ENCODE data around the gene DCAF15.
A peak's percentile ranks its signal among the peaks of the same experiment; 100 is the strongest.

DCAF15 gene

DNA sequence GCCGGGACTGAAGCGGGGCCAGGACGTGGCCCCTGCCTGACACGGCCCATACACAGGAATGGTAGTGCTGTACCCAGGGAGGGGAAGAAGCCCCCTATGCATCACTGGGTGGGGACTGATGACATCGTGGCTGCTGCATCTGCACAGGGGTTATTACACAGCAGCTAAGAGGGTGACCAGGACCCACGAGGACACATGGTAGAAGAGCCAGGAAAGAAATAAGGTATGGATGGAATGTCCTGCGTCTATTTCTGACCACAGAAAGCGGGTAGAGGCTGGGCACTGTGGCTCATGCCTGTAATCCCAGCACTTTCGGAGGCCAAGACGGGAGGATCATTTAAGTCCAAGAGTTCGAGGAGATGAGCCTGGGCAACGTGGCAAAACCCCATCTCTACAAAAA lies 24.1 kb downstream of the DCAF15 start:
- Histone ChIP-seq H3K27ac (ENCODE audit: insufficient read depth, low read length, poor library complexity, severe bottlenecking) (no peak overlapping the region), H3K4me3 (ENCODE audit: insufficient read depth, low read depth, low read length, poor library complexity, severe bottlenecking) (no peak overlapping the region), H3K4me1 (ENCODE audit: control insufficient read depth, insufficient read depth, low read length, poor library complexity, severe bottlenecking) (peaks cover 5% of the 10 kb centered on the region), H3K9me3 (ENCODE audit: control insufficient read depth, low read length) (no peaks in the 10 kb centered on the region), H3K27me3 (replicated peaks; ENCODE audit: control insufficient read depth, insufficient read depth, low read length, poor library complexity, severe bottlenecking) (no peaks in the 10 kb centered on the region), H3K36me3 (ENCODE audit: control insufficient read depth, insufficient read depth, low read length) (peaks cover 18% of the 10 kb centered on the region)
- DNase-seq, result no peak

DNA sequence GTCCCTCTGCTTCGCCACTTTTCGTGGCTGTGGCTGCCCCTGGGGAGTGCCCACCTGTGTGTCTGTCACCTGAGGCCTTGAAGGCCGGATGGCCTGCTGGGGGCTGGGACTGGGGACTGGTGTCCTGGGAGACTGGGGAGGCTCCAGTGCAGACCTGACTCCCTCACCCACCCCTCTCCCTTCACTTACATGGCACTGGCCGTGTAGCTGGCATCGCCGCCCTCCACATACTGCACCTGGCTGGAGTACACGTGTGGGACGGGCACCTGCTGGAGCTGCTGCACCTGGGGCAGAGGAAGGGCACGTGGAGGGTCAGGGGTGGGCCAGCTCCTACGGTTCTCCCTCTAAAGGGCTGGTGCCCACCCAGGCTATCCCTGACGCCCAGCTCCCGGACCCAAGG lies 25.5 kb downstream of the DCAF15 start:
- H3K27ac ChIP-seq (ENCODE audit: insufficient read depth, low read length, poor library complexity, severe bottlenecking), result no peak overlapping the region

DNA sequence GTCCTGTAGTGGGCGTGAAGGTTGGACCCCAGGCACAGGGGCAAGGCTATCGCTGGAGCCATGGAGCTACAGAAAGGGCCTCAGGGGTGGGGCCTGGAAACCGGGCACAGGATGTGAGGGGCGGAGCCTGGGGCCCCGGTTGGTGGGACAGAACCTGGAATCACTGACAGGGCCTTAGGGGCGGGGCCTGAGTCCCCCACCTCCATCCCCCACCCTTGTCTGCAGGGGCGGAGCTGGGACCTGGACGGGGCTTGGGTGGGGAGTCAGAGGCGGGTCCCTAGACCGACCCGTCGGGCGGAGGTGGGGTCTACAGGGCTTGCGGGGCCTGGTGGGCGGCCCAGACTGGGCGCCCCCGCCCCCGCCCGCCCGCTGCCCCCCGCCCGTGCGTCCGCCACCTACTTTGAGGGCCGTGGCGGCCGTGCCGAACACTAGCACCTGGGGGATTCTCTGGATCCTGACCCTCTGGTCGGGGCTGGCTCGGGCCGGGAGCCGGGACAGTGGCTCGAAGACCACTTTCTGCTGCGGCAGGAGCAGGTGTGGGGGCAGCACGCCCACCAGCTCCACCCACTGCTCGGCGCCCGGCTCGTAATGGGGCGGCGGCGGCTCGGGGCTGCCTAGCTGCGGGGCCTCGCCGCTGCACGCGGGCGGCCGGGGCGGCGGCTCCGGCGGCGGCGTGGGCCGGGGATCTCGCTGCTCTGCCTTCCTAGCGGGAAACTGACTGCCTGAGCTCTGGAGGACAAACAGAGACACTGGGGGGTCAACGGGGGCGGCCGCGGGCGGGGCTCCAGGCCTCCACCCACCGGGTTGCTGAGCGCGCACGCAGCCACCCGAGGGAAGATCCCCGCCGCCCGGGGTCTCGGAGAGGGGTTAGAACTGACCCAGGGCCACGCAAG lies 26.3 kb downstream of the DCAF15 start:
- no peak overlapping the region for H3K4me3 ChIP-seq (ENCODE audit: insufficient read depth, low read depth, low read length, poor library complexity, severe bottlenecking)
- no peaks in the 10 kb centered on the region for H3K9me3 ChIP-seq (ENCODE audit: control insufficient read depth, low read length)
- peaks cover 27% of the 10 kb centered on the region for H3K4me1 ChIP-seq (ENCODE audit: control insufficient read depth, insufficient read depth, low read length, poor library complexity, severe bottlenecking)
- peak overlapping the region; percentile 37 for H3K27ac ChIP-seq (ENCODE audit: insufficient read depth, low read length, poor library complexity, severe bottlenecking)
- no peak for DNase-seq
- no peaks in the 10 kb centered on the region for H3K27me3 ChIP-seq (replicated peaks; ENCODE audit: control insufficient read depth, insufficient read depth, low read length, poor library complexity, severe bottlenecking)
- H3K36me3 ChIP-seq (ENCODE audit: control insufficient read depth, insufficient read depth, low read length), result peaks cover 6% of the 10 kb centered on the region

More for the DNA sequence above, 25.5 kb downstream of the DCAF15 start:
- no peaks in the 10 kb centered on the region for H3K9me3 ChIP-seq (ENCODE audit: control insufficient read depth, low read length)
- peaks cover 11% of the 10 kb centered on the region for H3K36me3 ChIP-seq (ENCODE audit: control insufficient read depth, insufficient read depth, low read length)
- peaks cover 19% of the 10 kb centered on the region for H3K4me1 ChIP-seq (ENCODE audit: control insufficient read depth, insufficient read depth, low read length, poor library complexity, severe bottlenecking)
- DNase-seq, result no peak
- H3K4me3 ChIP-seq (ENCODE audit: insufficient read depth, low read depth, low read length, poor library complexity, severe bottlenecking), result no peak overlapping the region
- H3K27me3 ChIP-seq (replicated peaks; ENCODE audit: control insufficient read depth, insufficient read depth, low read length, poor library complexity, severe bottlenecking), result no peaks in the 10 kb centered on the region

DNA sequence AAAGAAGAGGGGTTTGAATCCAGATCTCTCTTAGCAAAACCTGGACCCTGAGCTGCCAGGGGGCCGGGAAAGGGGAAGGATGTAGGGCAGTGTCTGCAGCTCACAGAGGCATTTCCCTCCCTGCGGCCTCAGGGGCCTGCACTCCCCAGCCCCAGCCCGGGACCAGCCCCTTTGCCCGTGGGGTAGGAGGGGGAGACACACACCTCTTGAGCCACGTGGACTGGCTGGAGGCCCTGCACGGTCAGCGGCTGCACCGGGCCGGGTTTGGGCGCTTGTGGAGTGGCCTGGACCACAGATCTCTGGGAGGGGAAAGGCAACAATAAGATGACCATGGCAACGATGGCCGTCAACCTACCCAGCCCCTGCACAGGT lies 26.9 kb downstream of the DCAF15 start:
- no peak overlapping the region for H3K4me3 ChIP-seq (ENCODE audit: insufficient read depth, low read depth, low read length, poor library complexity, severe bottlenecking)
- DNase-seq, result no peak
- H3K27me3 ChIP-seq (replicated peaks; ENCODE audit: control insufficient read depth, insufficient read depth, low read length, poor library complexity, severe bottlenecking), result no peaks in the 10 kb centered on the region
- H3K4me1 ChIP-seq (ENCODE audit: control insufficient read depth, insufficient read depth, low read length, poor library complexity, severe bottlenecking), result peaks cover 26% of the 10 kb centered on the region
- peak overlapping the region; percentile 37 for H3K27ac ChIP-seq (ENCODE audit: insufficient read depth, low read length, poor library complexity, severe bottlenecking)
- no peaks in the 10 kb centered on the region for H3K9me3 ChIP-seq (ENCODE audit: control insufficient read depth, low read length)
- peaks cover 6% of the 10 kb centered on the region for H3K36me3 ChIP-seq (ENCODE audit: control insufficient read depth, insufficient read depth, low read length)

DNA sequence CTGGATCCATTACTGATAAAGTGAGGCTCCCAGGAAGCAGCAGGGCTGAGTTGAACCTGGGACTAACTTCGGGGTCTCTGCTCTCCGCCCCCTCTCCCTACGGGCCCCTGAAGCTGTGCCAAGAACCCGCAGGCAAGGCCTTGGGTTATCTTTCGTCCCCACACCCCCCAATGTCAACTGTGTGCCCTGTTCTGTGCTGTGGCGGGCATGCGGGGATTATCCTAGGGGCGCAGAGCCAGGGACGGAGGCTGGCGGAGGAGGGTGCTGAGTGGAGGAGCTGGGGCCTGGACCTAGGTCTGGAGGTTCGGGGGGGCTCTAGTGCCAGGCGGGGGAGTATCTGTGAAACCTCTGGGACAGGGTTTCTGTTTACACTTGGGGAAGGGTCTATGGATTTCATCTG lies 27.4 kb downstream of the DCAF15 start:
- H3K4me1 ChIP-seq (ENCODE audit: control insufficient read depth, insufficient read depth, low read length, poor library complexity, severe bottlenecking), result peaks cover 31% of the 10 kb centered on the region
- no peak for DNase-seq
- H3K9me3 ChIP-seq (ENCODE audit: control insufficient read depth, low read length), result no peaks in the 10 kb centered on the region
- H3K36me3 ChIP-seq (ENCODE audit: control insufficient read depth, insufficient read depth, low read length), result peaks cover 6% of the 10 kb centered on the region
- H3K27ac ChIP-seq (ENCODE audit: insufficient read depth, low read length, poor library complexity, severe bottlenecking), result no peak overlapping the region
- no peaks in the 10 kb centered on the region for H3K27me3 ChIP-seq (replicated peaks; ENCODE audit: control insufficient read depth, insufficient read depth, low read length, poor library complexity, severe bottlenecking)
- H3K4me3 ChIP-seq (ENCODE audit: insufficient read depth, low read depth, low read length, poor library complexity, severe bottlenecking), result no peak overlapping the region

DNA sequence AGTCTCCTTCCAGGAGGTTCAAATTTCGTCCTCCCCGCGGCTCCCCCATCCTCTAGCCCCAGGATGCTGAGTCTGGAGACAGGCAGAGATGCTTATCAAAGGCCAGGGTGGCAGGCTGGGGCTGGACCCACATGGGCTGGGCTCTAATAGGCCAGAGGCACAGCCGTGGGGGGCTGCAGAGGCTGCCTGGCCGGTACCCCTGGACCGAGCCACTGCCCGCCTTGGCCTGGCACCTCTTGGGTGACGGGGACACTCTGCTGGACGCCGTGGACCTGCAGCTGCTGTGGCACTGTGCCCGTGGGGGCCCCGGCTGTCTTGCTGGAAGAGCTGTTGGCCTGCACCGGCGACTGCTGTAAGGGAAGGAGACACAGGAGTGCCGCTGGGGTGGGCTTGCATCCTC lies 28.0 kb downstream of the DCAF15 start:
- Histone ChIP-seq H3K4me1 (ENCODE audit: control insufficient read depth, insufficient read depth, low read length, poor library complexity, severe bottlenecking) (peaks cover 37% of the 10 kb centered on the region), H3K4me3 (ENCODE audit: insufficient read depth, low read depth, low read length, poor library complexity, severe bottlenecking) (no peak overlapping the region), H3K27me3 (replicated peaks; ENCODE audit: control insufficient read depth, insufficient read depth, low read length, poor library complexity, severe bottlenecking) (no peaks in the 10 kb centered on the region), H3K27ac (ENCODE audit: insufficient read depth, low read length, poor library complexity, severe bottlenecking) (no peak overlapping the region), H3K9me3 (ENCODE audit: control insufficient read depth, low read length) (no peaks in the 10 kb centered on the region), H3K36me3 (ENCODE audit: control insufficient read depth, insufficient read depth, low read length) (peaks cover 6% of the 10 kb centered on the region)
- no peak for DNase-seq

DNA sequence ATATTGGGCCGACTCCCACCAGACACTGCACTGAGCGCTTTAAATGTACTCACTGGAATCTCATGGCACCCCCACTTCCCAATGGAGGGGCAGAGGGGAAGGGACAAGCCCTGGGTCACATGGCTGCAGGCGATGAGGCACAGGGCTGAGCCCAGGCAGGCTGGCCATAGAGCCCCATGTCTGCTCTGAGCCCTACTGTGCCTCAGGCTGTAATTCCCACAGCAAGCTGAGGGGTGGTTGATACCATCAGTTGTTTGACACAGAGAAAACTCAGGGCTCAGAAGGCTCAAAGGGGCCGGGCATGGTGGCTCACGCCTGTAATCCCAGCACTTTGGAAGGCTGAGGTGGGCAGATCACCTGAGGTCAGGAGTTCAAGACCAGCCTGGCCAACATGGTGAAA lies 28.7 kb downstream of the DCAF15 start:
- Histone ChIP-seq H3K27me3 (replicated peaks; ENCODE audit: control insufficient read depth, insufficient read depth, low read length, poor library complexity, severe bottlenecking) (no peaks in the 10 kb centered on the region), H3K36me3 (ENCODE audit: control insufficient read depth, insufficient read depth, low read length) (peaks cover 6% of the 10 kb centered on the region), H3K9me3 (ENCODE audit: control insufficient read depth, low read length) (no peaks in the 10 kb centered on the region), H3K4me3 (ENCODE audit: insufficient read depth, low read depth, low read length, poor library complexity, severe bottlenecking) (no peak overlapping the region), H3K4me1 (ENCODE audit: control insufficient read depth, insufficient read depth, low read length, poor library complexity, severe bottlenecking) (peaks cover 44% of the 10 kb centered on the region), H3K27ac (ENCODE audit: insufficient read depth, low read length, poor library complexity, severe bottlenecking) (no peak overlapping the region)
- DNase-seq, result no peak

DNA sequence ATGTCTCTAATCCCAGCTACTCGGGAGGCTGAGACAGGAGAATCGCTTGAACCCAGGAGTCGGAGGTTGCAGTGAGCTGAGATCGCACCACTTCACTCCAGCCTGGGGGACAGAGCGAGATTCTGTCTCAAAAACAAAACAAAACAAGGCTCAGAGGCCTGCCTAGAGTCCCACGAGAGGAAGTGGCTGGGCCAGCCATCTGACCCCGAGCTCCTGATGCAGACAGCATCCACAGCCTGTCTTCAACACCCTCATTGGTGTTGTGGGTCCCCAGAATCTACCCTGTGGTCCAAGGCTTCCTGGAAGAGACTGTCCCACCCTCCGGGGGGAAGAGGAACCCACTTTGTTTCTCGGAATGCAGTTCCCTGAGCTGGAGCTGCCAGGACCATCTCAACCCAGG lies 29.2 kb downstream of the DCAF15 start:
- Histone ChIP-seq H3K4me3 (ENCODE audit: insufficient read depth, low read depth, low read length, poor library complexity, severe bottlenecking) (no peak overlapping the region), H3K9me3 (ENCODE audit: control insufficient read depth, low read length) (no peaks in the 10 kb centered on the region), H3K27me3 (replicated peaks; ENCODE audit: control insufficient read depth, insufficient read depth, low read length, poor library complexity, severe bottlenecking) (no peaks in the 10 kb centered on the region), H3K36me3 (ENCODE audit: control insufficient read depth, insufficient read depth, low read length) (peaks cover 6% of the 10 kb centered on the region), H3K4me1 (ENCODE audit: control insufficient read depth, insufficient read depth, low read length, poor library complexity, severe bottlenecking) (peaks cover 48% of the 10 kb centered on the region), H3K27ac (ENCODE audit: insufficient read depth, low read length, poor library complexity, severe bottlenecking) (peak overlapping the region; percentile 13)
- no peak for DNase-seq

DNA sequence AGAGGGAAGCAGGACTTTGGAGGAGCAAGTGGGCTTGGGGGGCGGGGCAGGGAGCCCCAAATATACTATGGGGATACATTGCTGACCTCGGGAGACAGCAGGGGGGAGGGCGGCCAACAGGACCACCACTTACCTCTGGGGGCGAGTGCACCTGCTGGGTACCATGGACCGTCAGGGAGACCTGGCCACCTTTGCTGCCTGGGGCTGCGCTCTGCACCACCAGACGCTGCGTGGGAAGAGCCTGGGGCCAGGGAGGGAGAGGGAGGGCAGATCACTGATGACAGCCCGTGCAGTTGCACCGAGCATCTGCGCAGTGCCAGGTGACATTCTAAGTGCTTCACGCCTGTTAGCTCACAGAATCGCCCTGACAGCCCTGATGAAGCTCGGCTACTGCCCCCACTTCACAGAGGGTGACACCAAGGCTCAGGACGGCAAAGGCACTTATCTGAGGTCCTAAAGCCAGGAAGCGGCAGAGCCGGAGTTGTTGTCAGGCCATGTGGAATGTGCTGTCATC lies 29.7 kb downstream of the DCAF15 start:
- no peak overlapping the region for H3K4me3 ChIP-seq (ENCODE audit: insufficient read depth, low read depth, low read length, poor library complexity, severe bottlenecking)
- no peaks in the 10 kb centered on the region for H3K9me3 ChIP-seq (ENCODE audit: control insufficient read depth, low read length)
- H3K27me3 ChIP-seq (replicated peaks; ENCODE audit: control insufficient read depth, insufficient read depth, low read length, poor library complexity, severe bottlenecking), result no peaks in the 10 kb centered on the region
- no peak overlapping the region for H3K27ac ChIP-seq (ENCODE audit: insufficient read depth, low read length, poor library complexity, severe bottlenecking)
- DNase-seq, result no peak
- peaks cover 53% of the 10 kb centered on the region for H3K4me1 ChIP-seq (ENCODE audit: control insufficient read depth, insufficient read depth, low read length, poor library complexity, severe bottlenecking)
- peaks cover 6% of the 10 kb centered on the region for H3K36me3 ChIP-seq (ENCODE audit: control insufficient read depth, insufficient read depth, low read length)

DNA sequence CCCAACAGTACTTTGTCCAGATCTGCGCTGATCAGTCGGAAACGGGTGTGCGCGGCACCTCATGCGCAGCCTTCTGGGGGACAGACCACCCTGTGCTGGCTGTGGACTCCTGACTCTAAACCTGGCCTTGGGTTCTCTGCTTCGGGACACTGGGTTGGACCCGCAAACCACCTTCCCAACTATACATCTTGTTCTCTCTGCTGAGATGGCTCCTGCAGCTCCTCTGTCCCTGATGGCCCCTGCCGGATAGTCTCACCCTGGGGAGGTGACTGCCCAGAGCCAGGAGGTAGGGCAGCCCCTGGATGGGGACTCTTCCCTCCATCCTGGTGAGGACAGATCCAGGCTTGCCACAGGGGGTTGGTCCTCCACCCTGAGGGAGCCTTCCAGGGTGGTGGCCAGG lies 30.5 kb downstream of the DCAF15 start:
- H3K9me3 ChIP-seq (ENCODE audit: control insufficient read depth, low read length), result no peaks in the 10 kb centered on the region
- DNase-seq, result no peak
- H3K27me3 ChIP-seq (replicated peaks; ENCODE audit: control insufficient read depth, insufficient read depth, low read length, poor library complexity, severe bottlenecking), result no peaks in the 10 kb centered on the region
- H3K4me1 ChIP-seq (ENCODE audit: control insufficient read depth, insufficient read depth, low read length, poor library complexity, severe bottlenecking), result peaks cover 60% of the 10 kb centered on the region
- H3K36me3 ChIP-seq (ENCODE audit: control insufficient read depth, insufficient read depth, low read length), result peaks cover 6% of the 10 kb centered on the region
- H3K4me3 ChIP-seq (ENCODE audit: insufficient read depth, low read depth, low read length, poor library complexity, severe bottlenecking), result no peak overlapping the region
- peak overlapping the region; percentile 61 for H3K27ac ChIP-seq (ENCODE audit: insufficient read depth, low read length, poor library complexity, severe bottlenecking)

All from effector memory CD4-positive, alpha-beta T cell (primary cell).